ENCODE measurements around the gene PTPRK.

Gene PTPRK

GRCh38 chr6:128156321-128157111 is 363.9 kb downstream of the PTPRK start:
- TF ChIP-seq TOX (CRISPR knock-in tag; IDR thresholded peaks at IDR 0.05; ENCODE audit: borderline replicate concordance), result no peak
- TF ChIP-seq, protein P1, sequence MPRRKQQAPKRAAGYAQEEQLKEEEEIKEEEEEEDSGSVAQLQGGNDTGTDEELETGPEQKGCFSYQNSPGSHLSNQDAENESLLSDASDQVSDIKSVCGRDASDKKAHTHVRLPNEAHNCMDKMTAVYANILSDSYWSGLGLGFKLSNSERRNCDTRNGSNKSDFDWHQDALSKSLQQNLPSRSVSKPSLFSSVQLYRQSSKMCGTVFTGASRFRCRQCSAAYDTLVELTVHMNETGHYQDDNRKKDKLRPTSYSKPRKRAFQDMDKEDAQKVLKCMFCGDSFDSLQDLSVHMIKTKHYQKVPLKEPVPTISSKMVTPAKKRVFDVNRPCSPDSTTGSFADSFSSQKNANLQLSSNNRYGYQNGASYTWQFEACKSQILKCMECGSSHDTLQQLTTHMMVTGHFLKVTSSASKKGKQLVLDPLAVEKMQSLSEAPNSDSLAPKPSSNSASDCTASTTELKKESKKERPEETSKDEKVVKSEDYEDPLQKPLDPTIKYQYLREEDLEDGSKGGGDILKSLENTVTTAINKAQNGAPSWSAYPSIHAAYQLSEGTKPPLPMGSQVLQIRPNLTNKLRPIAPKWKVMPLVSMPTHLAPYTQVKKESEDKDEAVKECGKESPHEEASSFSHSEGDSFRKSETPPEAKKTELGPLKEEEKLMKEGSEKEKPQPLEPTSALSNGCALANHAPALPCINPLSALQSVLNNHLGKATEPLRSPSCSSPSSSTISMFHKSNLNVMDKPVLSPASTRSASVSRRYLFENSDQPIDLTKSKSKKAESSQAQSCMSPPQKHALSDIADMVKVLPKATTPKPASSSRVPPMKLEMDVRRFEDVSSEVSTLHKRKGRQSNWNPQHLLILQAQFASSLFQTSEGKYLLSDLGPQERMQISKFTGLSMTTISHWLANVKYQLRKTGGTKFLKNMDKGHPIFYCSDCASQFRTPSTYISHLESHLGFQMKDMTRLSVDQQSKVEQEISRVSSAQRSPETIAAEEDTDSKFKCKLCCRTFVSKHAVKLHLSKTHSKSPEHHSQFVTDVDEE (CRISPR knock-in tag; IDR thresholded peaks at IDR 0.05), result no peak
- TF ChIP-seq ZNF8 (CRISPR knock-in tag; IDR thresholded peaks at IDR 0.05), result no peak
- TF ChIP-seq, protein P2, sequence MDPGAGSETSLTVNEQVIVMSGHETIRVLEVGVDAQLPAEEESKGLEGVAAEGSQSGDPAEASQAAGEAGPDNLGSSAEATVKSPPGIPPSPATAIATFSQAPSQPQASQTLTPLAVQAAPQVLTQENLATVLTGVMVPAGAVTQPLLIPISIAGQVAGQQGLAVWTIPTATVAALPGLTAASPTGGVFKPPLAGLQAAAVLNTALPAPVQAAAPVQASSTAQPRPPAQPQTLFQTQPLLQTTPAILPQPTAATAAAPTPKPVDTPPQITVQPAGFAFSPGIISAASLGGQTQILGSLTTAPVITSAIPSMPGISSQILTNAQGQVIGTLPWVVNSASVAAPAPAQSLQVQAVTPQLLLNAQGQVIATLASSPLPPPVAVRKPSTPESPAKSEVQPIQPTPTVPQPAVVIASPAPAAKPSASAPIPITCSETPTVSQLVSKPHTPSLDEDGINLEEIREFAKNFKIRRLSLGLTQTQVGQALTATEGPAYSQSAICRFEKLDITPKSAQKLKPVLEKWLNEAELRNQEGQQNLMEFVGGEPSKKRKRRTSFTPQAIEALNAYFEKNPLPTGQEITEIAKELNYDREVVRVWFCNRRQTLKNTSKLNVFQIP (CRISPR knock-in tag; IDR thresholded peaks at IDR 0.05; ENCODE audit: borderline replicate concordance, low read depth), result no peak
- TF ChIP-seq, protein P3, sequence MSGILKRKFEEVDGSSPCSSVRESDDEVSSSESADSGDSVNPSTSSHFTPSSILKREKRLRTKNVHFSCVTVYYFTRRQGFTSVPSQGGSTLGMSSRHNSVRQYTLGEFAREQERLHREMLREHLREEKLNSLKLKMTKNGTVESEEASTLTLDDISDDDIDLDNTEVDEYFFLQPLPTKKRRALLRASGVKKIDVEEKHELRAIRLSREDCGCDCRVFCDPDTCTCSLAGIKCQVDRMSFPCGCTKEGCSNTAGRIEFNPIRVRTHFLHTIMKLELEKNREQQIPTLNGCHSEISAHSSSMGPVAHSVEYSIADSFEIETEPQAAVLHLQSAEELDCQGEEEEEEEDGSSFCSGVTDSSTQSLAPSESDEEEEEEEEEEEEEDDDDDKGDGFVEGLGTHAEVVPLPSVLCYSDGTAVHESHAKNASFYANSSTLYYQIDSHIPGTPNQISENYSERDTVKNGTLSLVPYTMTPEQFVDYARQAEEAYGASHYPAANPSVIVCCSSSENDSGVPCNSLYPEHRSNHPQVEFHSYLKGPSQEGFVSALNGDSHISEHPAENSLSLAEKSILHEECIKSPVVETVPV (CRISPR knock-in tag; IDR thresholded peaks at IDR 0.05), result no peak
- TF ChIP-seq ZC3H10 (CRISPR knock-in tag; IDR thresholded peaks at IDR 0.05), result no peak
- no peak for TF ChIP-seq ARNTL (CRISPR knock-in tag; IDR thresholded peaks at IDR 0.05; ENCODE audit: borderline replicate concordance, low read depth)
- TF ChIP-seq CREB5 (CRISPR knock-in tag; IDR thresholded peaks at IDR 0.05; ENCODE audit: low read depth), result no peak
- no peak for TF ChIP-seq ISL1 (CRISPR knock-in tag; IDR thresholded peaks at IDR 0.05)
- TF ChIP-seq PPARA (CRISPR knock-in tag; IDR thresholded peaks at IDR 0.05; ENCODE audit: borderline replicate concordance), result no peak
- TF ChIP-seq ZNF70 (CRISPR knock-in tag; IDR thresholded peaks at IDR 0.05), result no peak
- TF ChIP-seq RARB (CRISPR knock-in tag; IDR thresholded peaks at IDR 0.05), result no peak
- no peak for TF ChIP-seq SNAI2 (CRISPR knock-in tag; IDR thresholded peaks at IDR 0.05)
- ATAC-seq, result no peak

DNA sequence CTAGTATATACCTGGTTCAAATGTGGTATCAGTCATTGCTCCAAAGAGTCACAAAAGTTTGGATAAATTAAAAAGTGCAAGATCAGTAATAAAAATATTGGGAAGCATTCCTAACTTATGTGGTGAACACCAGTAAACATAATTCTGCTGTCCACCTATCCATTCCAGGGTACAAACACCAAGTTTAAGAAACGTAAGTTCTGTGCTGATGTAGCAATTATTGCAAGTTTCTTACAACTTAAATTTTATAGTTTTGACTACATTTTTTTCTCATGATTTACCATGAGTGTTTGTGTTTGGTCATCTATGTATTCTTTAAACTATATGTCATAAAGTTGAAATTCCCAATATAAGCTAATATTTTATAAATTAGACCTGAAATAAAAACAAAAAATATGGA is 364.6 kb downstream of the PTPRK start:
- no peak for TF ChIP-seq CSDC2 (CRISPR knock-in tag; IDR thresholded peaks at IDR 0.05)
- TF ChIP-seq ZNF8 (CRISPR knock-in tag; IDR thresholded peaks at IDR 0.05), result no peak
- TF ChIP-seq TOX (CRISPR knock-in tag; IDR thresholded peaks at IDR 0.05; ENCODE audit: borderline replicate concordance), result no peak
- TF ChIP-seq TCF4 (CRISPR knock-in tag; IDR thresholded peaks at IDR 0.05; ENCODE audit: borderline replicate concordance), result no peak
- no peak for TF ChIP-seq ZC3H10 (CRISPR knock-in tag; IDR thresholded peaks at IDR 0.05)
- TF ChIP-seq, protein P4, sequence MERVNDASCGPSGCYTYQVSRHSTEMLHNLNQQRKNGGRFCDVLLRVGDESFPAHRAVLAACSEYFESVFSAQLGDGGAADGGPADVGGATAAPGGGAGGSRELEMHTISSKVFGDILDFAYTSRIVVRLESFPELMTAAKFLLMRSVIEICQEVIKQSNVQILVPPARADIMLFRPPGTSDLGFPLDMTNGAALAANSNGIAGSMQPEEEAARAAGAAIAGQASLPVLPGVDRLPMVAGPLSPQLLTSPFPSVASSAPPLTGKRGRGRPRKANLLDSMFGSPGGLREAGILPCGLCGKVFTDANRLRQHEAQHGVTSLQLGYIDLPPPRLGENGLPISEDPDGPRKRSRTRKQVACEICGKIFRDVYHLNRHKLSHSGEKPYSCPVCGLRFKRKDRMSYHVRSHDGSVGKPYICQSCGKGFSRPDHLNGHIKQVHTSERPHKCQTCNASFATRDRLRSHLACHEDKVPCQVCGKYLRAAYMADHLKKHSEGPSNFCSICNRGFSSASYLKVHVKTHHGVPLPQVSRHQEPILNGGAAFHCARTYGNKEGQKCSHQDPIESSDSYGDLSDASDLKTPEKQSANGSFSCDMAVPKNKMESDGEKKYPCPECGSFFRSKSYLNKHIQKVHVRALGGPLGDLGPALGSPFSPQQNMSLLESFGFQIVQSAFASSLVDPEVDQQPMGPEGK (CRISPR knock-in tag; IDR thresholded peaks at IDR 0.05; ENCODE audit: borderline replicate concordance), result no peak
- TF ChIP-seq PPARA (CRISPR knock-in tag; IDR thresholded peaks at IDR 0.05; ENCODE audit: borderline replicate concordance), result no peak
- no peak for TF ChIP-seq CREB5 (CRISPR knock-in tag; IDR thresholded peaks at IDR 0.05; ENCODE audit: low read depth)
- no peak for TF ChIP-seq SNAI2 (CRISPR knock-in tag; IDR thresholded peaks at IDR 0.05)
- TF ChIP-seq GLIS3 (CRISPR knock-in tag; IDR thresholded peaks at IDR 0.05), result no peak
- TF ChIP-seq ZFP3 (CRISPR knock-in tag; IDR thresholded peaks at IDR 0.05), result no peak
- TF ChIP-seq, protein P1 (CRISPR knock-in tag; IDR thresholded peaks at IDR 0.05), result no peak
- no peak for TF ChIP-seq ZNF565 (CRISPR knock-in tag; conservative IDR thresholded peaks at IDR 0.05; ENCODE audit: low read depth)
- TF ChIP-seq, protein P2 (CRISPR knock-in tag; IDR thresholded peaks at IDR 0.05; ENCODE audit: borderline replicate concordance, low read depth), result no peak
- no peak for TF ChIP-seq RARB (CRISPR knock-in tag; IDR thresholded peaks at IDR 0.05)
- TF ChIP-seq BACH2 (CRISPR knock-in tag; IDR thresholded peaks at IDR 0.05; ENCODE audit: borderline replicate concordance), result no peak
- no peak for TF ChIP-seq ESRRG (CRISPR knock-in tag; IDR thresholded peaks at IDR 0.05)
- TF ChIP-seq ISL1 (CRISPR knock-in tag; IDR thresholded peaks at IDR 0.05), result no peak
- ATAC-seq, result no peak

All from SK-N-SH treated with all-trans-retinoic acid at 6 μM for 48 hours (cell line).